GM13976 (cell line): Measurements from ENCODE around the gene GAMT.

Experiments
- DNase-seq: peaks from one replicate; pipeline ENCODE4 v3.0.0; 2012; ENCODE audit warnings: low spot score
- CTCF ChIP-seq: IDR thresholded peaks from 2 replicates; pipeline ENCODE4 v1.5.1; 2012; ENCODE audit warnings: borderline replicate concordance, mild to moderate bottlenecking; ENCODE audit not compliant: insufficient read depth; ENCODE audit errors: extremely low read depth, missing control alignments, control extremely low read depth
- in situ Hi-C: fragments of 300-500 bp; cut with MboI; formaldehyde crosslinking; loops from one replicate; pipeline ENCODE4 v1.12.0; 2022; ENCODE audit warnings: low sequenced_read_pairs, mixed read lengths, inconsistent platforms; ENCODE audit not compliant: unreplicated experiment

GAMT gene

GRCh38 chr19:1393841-1394240, 7.5 kb downstream of the GAMT start:
- TF ChIP-seq CTCF, result no peak
- DNase-seq, result no peak
- in situ Hi-C loops, result no loop called here

- in situ Hi-C loops, result no loop called here
- no peak for DNase-seq
- TF ChIP-seq CTCF, result no peak
These were observed 8.3 kb downstream of the GAMT start for GRCh38 chr19:1392939-1393530.

GRCh38 chr19:1392407-1392806, 8.9 kb downstream of the GAMT start:
- in situ Hi-C loops, result no loop called here
- DNase-seq, result no peak
- no peak for TF ChIP-seq CTCF

- DNase-seq, result no peak
- no peak for TF ChIP-seq CTCF
- in situ Hi-C loops, result no loop called here
These were observed 10.4 kb downstream of the GAMT start for GRCh38 chr19:1390890-1391423.

- no peak for TF ChIP-seq CTCF
- in situ Hi-C loops, result no loop called here
- no peak for DNase-seq
These were observed 12.1 kb downstream of the GAMT start for GRCh38 chr19:1389033-1389940.

GRCh38 chr19:1388637-1389026, 12.7 kb downstream of the GAMT start:
- in situ Hi-C loops, result no loop called here
- no peak for TF ChIP-seq CTCF
- DNase-seq, result no peak
